Activated naive CD8-positive, alpha-beta T cell treated with anti-CD3 and anti-CD28 coated beads, Interleukin-2, amount 50 U/mL, for 24 hours (primary cell): ENCODE results near the gene HNRNPL.
"Not testable (repeated sequence)": the region's sequence is repeated elsewhere in the genome, so short reads cannot be mapped to it uniquely, and the experiment has no call there.

Source experiments
- ATAC-seq: fragments of 150-1000 bp; cut with Tn5 transposase; one replicate; pipeline ENCODE4 v1.10.0; 2021
- DNase-seq: peaks from one replicate; pipeline ENCODE4 v3.0.0; 2021
- H3K27ac Mint-ChIP-seq: one replicate; pipeline ENCODE4 v1.8.0; 2021; ENCODE audit warnings: mild to moderate bottlenecking, mixed read lengths
- H3K27me3 Mint-ChIP-seq: one replicate; pipeline ENCODE4 v1.8.0; 2021; ENCODE audit warnings: mixed read lengths
- H3K36me3 Mint-ChIP-seq: one replicate; pipeline ENCODE4 v1.8.0; 2021; ENCODE audit warnings: low read depth, mixed read lengths
- H3K4me1 Mint-ChIP-seq: one replicate; pipeline ENCODE4 v1.8.0; 2021; ENCODE audit warnings: mixed read lengths
- H3K4me3 Mint-ChIP-seq: one replicate; pipeline ENCODE4 v1.8.0; 2021; ENCODE audit warnings: mild to moderate bottlenecking, moderate library complexity, mixed read lengths
- H3K9me3 Mint-ChIP-seq: one replicate; pipeline ENCODE4 v1.8.0; 2021; ENCODE audit warnings: mixed read lengths

The HNRNPL gene

DNA sequence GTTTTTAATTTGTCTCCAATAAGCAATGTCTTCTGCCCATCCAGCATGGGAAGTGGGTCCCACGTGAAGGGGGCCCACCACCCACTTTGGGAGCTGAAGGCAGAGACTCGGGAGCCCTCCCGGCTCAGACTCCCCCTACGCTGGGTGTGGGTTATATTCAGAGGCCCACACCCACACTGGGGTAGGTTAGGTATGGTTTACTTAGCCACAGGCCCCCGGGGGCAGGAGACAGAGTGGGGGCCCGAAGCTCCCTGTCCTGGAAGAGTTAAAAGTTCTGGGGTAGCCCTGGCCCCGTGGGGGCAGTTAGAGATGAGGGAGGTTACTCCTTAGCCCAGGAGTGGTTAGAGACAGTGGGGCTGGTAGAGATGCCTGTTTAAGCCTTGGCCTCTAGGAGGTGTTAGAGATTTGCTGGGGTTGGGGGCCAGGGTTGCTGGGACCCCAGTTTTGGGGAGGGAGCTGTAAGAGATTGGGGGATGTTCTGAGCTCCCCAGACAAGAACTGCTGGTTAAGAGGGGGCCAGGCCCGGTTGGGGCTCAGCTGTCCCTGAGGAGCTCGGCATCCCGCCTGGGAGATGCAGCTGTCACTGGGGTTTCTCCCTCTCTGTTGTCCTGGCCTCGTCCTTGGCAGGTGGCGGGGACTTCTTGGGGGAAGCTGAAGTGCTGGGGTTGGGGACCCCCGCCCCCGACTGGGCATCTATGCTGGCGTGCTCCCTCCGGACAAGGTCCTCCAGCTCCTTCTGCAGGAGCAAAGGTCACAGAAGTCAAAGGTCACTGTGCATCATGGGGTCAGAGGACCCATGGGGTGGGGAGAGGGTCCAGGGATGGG lies 29.0 kb upstream of the HNRNPL start:
- DNase-seq = no peak
- peaks cover 2% of the 10 kb centered on the region for H3K36me3 Mint-ChIP-seq
- no peaks in the 10 kb centered on the region for H3K9me3 Mint-ChIP-seq
- peak; percentile 17 for ATAC-seq
- no peaks in the 10 kb centered on the region for H3K27me3 Mint-ChIP-seq
- H3K4me3 Mint-ChIP-seq = peak overlapping the region; percentile 86
- peak overlapping the region; percentile 97 for H3K27ac Mint-ChIP-seq
- peaks cover 29% of the 10 kb centered on the region for H3K4me1 Mint-ChIP-seq

GRCh38 chr19:38877781-38878574 lies 28.2 kb upstream of the HNRNPL start, which contains the start of gene RINL:
RINL (minus strand) TSS chr19:38878275; CDS start chr19:38876742, 1,533 bp downstream.
- DNase-seq = peak; percentile 73
- peak within 1 kb of the TSS; percentile 97 for H3K27ac Mint-ChIP-seq
- no peaks in the 10 kb centered on the region for H3K9me3 Mint-ChIP-seq
- no peaks in the 10 kb centered on the region for H3K27me3 Mint-ChIP-seq
- peaks cover 32% of the 10 kb centered on the region for H3K4me1 Mint-ChIP-seq
- H3K36me3 Mint-ChIP-seq = peaks cover 5% of the 10 kb centered on the region
- ATAC-seq = peak; percentile 93
- peak within 1 kb of the TSS; percentile 86 for H3K4me3 Mint-ChIP-seq

- no peaks in the 10 kb centered on the region for H3K9me3 Mint-ChIP-seq
- H3K27me3 Mint-ChIP-seq = no peaks in the 10 kb centered on the region
- no peak for DNase-seq
- H3K4me3 Mint-ChIP-seq = no peak overlapping the region
- H3K4me1 Mint-ChIP-seq = peaks cover 32% of the 10 kb centered on the region
- H3K27ac Mint-ChIP-seq = no peak overlapping the region
- no peak for ATAC-seq
- peaks cover 13% of the 10 kb centered on the region for H3K36me3 Mint-ChIP-seq
Measured at GRCh38 chr19:38875656-38876395, 26.0 kb upstream of the HNRNPL start.

DNA sequence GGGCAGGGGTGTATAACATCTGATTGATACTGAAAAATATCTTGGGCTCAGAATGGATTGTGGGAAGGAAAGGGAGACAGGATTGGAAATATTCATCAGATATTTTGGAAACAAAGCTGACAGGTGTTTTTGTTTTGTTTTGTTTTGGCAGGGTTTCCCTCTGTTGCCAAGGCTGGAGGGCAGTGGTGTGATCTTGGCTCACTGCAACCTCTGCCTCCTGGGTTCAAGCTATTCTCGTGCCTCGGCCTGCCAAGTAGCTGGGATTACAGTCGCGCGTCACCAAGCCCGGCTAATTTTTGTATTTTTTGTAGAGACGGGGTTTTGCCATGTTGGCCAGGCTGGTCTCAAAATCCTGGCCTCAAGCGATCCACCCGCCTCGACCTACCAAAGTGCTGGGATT lies 23.6 kb upstream of the HNRNPL start:
- peaks cover 18% of the 10 kb centered on the region for H3K36me3 Mint-ChIP-seq
- peaks cover 44% of the 10 kb centered on the region for H3K4me1 Mint-ChIP-seq
- not testable (repeated sequence) for ATAC-seq, H3K4me3 Mint-ChIP-seq, H3K27me3 Mint-ChIP-seq, DNase-seq, H3K9me3 Mint-ChIP-seq, H3K27ac Mint-ChIP-seq

GRCh38 chr19:38870612-38871011 lies 20.8 kb upstream of the HNRNPL start:
- H3K4me3 Mint-ChIP-seq = peak overlapping the region; percentile 83
- DNase-seq (no peak), ATAC-seq (no peak)
- H3K36me3 Mint-ChIP-seq = peaks cover 24% of the 10 kb centered on the region
- peaks cover 37% of the 10 kb centered on the region for H3K4me1 Mint-ChIP-seq
- peak overlapping the region; percentile 74 for H3K27ac Mint-ChIP-seq
- no peaks in the 10 kb centered on the region for H3K27me3 Mint-ChIP-seq
- no peaks in the 10 kb centered on the region for H3K9me3 Mint-ChIP-seq

DNA sequence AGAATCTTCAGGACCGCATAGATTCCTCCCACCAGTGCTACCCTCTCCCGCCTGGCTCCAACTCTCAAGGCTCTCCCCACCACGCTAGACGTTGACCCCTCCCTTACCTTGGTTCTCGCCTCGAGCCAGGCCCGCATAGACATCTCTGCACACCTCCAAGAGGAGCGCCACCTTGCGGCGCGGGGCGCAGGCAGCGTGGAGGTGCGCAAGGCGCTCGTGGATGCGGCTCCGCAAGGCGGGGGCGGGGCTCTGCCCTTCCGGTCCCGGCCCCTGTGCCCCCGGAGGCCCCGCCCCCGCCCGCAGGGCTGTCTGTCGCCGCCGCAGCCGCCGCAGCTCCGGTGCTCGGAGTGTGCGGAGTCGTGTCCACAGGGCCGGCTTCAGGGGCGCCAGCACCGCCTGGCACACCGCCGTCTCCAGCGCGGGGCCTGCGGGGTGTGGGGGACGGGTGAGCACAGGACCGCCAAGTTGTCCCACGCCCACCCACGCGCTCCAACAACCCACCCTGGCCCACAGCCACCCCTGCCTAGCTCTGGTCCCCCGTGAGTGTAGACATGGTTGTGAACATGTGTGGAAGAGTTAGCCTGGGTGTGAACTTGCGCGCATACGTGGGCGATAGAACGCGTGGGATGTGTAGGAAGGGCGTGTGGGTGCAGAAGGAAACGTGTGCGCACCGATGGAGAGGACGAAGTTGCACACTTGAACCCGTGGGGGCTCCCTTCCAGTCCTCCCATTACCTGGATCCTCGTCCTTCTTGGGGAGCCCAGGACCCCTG lies 20.2 kb upstream of the HNRNPL start:
- peak overlapping the region; percentile 83 for H3K27ac Mint-ChIP-seq
- no peaks in the 10 kb centered on the region for H3K27me3 Mint-ChIP-seq
- peak overlapping the region; percentile 83 for H3K4me3 Mint-ChIP-seq
- DNase-seq (peak; percentile 96), ATAC-seq (peak; percentile 89)
- peaks cover 43% of the 10 kb centered on the region for H3K4me1 Mint-ChIP-seq
- H3K36me3 Mint-ChIP-seq = peaks cover 27% of the 10 kb centered on the region
- H3K9me3 Mint-ChIP-seq = no peaks in the 10 kb centered on the region

GRCh38 chr19:38869160-38869835 lies 19.5 kb upstream of the HNRNPL start:
- peak; percentile 58 for DNase-seq
- no peaks in the 10 kb centered on the region for H3K9me3 Mint-ChIP-seq
- ATAC-seq = peak; percentile 17
- H3K36me3 Mint-ChIP-seq = peaks cover 31% of the 10 kb centered on the region
- H3K4me1 Mint-ChIP-seq = peaks cover 50% of the 10 kb centered on the region
- H3K27ac Mint-ChIP-seq = peak overlapping the region; percentile 83
- no peaks in the 10 kb centered on the region for H3K27me3 Mint-ChIP-seq
- H3K4me3 Mint-ChIP-seq = peak overlapping the region; percentile 83

DNA sequence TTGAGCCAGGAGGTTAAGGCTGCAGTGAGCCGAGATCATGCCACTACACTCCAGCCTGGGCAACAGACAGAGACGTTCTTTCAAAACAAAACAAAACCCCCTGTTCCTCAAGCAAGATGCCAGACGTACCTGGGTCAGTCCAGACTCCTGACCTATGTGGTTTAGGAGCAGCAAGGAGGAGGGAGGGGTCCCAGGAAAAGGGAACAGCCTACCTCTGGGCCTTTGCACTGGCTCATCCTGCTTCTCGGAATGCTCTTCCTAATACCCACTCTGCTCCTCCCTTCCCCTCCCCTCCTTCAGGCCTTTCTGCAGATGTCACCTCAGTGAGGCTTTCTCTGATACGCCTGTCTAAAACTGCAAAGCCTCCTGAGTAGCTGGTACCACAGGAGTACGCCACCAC lies 18.8 kb upstream of the HNRNPL start:
- H3K27me3 Mint-ChIP-seq = no peaks in the 10 kb centered on the region
- H3K36me3 Mint-ChIP-seq = peaks cover 31% of the 10 kb centered on the region
- no peak for ATAC-seq
- H3K4me1 Mint-ChIP-seq = peaks cover 52% of the 10 kb centered on the region
- peak overlapping the region; percentile 83 for H3K4me3 Mint-ChIP-seq
- H3K9me3 Mint-ChIP-seq = no peaks in the 10 kb centered on the region
- peak overlapping the region; percentile 83 for H3K27ac Mint-ChIP-seq
- no peak for DNase-seq

- H3K9me3 Mint-ChIP-seq = no peaks in the 10 kb centered on the region
- no peaks in the 10 kb centered on the region for H3K27me3 Mint-ChIP-seq
- peaks cover 27% of the 10 kb centered on the region for H3K36me3 Mint-ChIP-seq
- ATAC-seq (no peak), DNase-seq (no peak)
- no peak overlapping the region for H3K27ac Mint-ChIP-seq
- no peak overlapping the region for H3K4me3 Mint-ChIP-seq
- H3K4me1 Mint-ChIP-seq = peaks cover 57% of the 10 kb centered on the region
Measured at GRCh38 chr19:38867171-38867780, 17.5 kb upstream of the HNRNPL start.

DNA sequence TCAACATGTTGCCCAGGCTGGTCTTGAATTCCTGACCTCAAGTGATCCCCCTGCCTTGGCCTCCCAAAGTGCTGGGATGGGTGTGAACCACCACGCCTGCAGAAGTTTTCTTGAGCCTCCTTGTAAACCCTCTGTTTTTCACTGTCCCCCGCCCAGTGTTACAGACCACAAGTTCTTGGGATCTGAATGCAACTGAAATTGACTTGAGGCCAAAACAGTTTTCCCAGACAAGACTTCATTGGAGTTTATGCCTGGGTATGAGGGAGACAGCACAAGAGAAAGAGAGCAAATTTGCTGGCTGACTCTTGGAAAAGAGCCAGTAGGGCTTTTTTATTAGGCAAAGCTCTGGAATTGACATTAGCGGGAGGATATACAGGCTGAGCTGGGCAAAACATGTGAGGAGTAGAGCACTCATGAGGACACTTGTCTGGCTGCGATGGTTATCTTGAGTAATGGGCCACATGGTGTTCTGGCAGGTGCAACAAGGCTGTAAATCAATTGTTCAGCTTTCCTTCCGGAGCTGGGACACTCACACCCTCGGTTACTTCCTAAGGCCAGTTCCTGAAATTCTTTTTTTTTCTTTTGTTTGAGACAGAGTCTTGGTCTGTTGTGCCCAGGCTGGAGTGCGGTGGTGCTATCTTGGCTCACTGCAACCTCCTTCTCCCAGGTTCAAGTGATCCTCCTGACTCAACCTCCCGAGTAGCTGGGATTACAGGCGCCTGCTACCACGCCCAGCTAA lies 12.7 kb upstream of the HNRNPL start:
- DNase-seq (no peak), ATAC-seq (no peak)
- Mint-ChIP-seq H3K36me3 (peaks cover 14% of the 10 kb centered on the region), H3K27me3 (no peaks in the 10 kb centered on the region), H3K9me3 (no peaks in the 10 kb centered on the region), H3K4me3 (no peak overlapping the region), H3K4me1 (peaks cover 49% of the 10 kb centered on the region), H3K27ac (peak overlapping the region; percentile 20)

DNA sequence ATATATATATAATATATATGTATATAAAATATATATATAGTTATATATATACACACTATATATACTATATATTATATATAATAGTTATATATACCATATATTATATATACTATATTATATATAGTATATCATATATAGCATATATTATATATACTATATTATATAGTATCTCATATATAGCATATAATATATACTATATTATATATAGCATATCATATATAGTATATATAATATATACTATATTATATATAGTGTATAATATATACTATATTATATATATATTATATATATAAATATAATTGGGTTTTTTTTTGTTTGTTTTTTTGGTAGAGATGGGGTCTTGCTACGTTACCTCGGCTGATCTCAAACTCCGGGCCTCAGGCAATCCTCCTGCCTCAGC lies 11.6 kb upstream of the HNRNPL start:
- no peaks in the 10 kb centered on the region for H3K9me3 Mint-ChIP-seq
- no peak for ATAC-seq
- peaks cover 11% of the 10 kb centered on the region for H3K36me3 Mint-ChIP-seq
- H3K4me3 Mint-ChIP-seq = no peak overlapping the region
- peaks cover 57% of the 10 kb centered on the region for H3K4me1 Mint-ChIP-seq
- H3K27me3 Mint-ChIP-seq = no peaks in the 10 kb centered on the region
- H3K27ac Mint-ChIP-seq = no peak overlapping the region
- no peak for DNase-seq

GRCh38 chr19:38859631-38860204 lies 9.9 kb upstream of the HNRNPL start:
- H3K4me3 Mint-ChIP-seq, DNase-seq, H3K27ac Mint-ChIP-seq, H3K9me3 Mint-ChIP-seq, ATAC-seq, H3K27me3 Mint-ChIP-seq, H3K36me3 Mint-ChIP-seq: not testable (repeated sequence)
- peaks cover 42% of the 10 kb centered on the region for H3K4me1 Mint-ChIP-seq
